Mucosa of descending colon (tissue), 3 donors: Measurements from ENCODE around the gene GHR. TPM values are rescaled to one million over a fixed set of nuclear protein-coding genes. Genes with fewer than 3 reads are reported as not detected.

Experiments
- ATAC-seq: fragments of 200-7000 bp; cut with Tn5 transposase; one replicate; pipeline ENCODE4 v1.9.1; 2020; ENCODE audit warnings: mild to moderate bottlenecking, moderate library complexity
- DNase-seq, 3 donors: peaks; one replicate each; pipeline ENCODE4 v3.0.0-alpha.2; 2020
- H3K36me3 ChIP-seq: fragments of 200-600 bp; one replicate; pipeline ENCODE4 v1.8.0; 2021; ENCODE audit warnings: low read depth, mild to moderate bottlenecking
- H3K4me1 ChIP-seq: fragments of 200-600 bp; one replicate; pipeline ENCODE4 v1.8.0; 2021; ENCODE audit warnings: low read depth, mild to moderate bottlenecking
- H3K4me3 ChIP-seq: fragments of 200-600 bp; one replicate; pipeline ENCODE4 v1.8.0; 2021; ENCODE audit warnings: mild to moderate bottlenecking
- H3K9me3 ChIP-seq: fragments of 200-600 bp; one replicate; pipeline ENCODE4 v1.8.0; 2021; ENCODE audit warnings: mild to moderate bottlenecking
- intact Hi-C, 2 donors: fragments of 100-400 bp; cut with DNase I in 1 of 2; cut with micrococcal nuclease in 1 of 2; formaldehyde crosslinking; loops; one replicate each; pipeline versions ENCODE4 v1.11.0 to v1.11.1; 2022; cut with DNase I, micrococcal nuclease
- long read RNA-seq, 2 donors: library from polyadenylated mRNA; unstranded; transcript quantifications; one replicate each; pipeline ENCODE4 v2.0.0, GENCODE V29; 2019 to 2021
- total RNA-seq, 3 donors: library from RNA; stranded (reverse); fragmentation: NEBNext Ultra II Directional in 2 of 3; extraction: Animal tissue kit (Norgen Biotek cat#: 25700) in 2 of 3; gene quantifications; one replicate each; pipeline versions ENCODE4 v1.2.1 to v1.2.4, GENCODE V29; 2021 to 2023
- TF ChIP-seq, protein P1 (sequence below): fragments of 200-600 bp; IDR thresholded peaks from one replicate; pipeline ENCODE4 v1.8.0; 2022; ENCODE audit warnings: antibody characterized with exemption, mild to moderate bottlenecking
- donor health status: DM: no; HTN: no; CAD: no; lungs with moderate emphysema.
- donor health status: DM: no; HTN: no; CAD: no.
- donor health status: DM: no; HTN: yes; CAD: no.

The GHR gene
- total RNA-seq, result 10 to 100 TPM in 1 of 3 donors, 1 to 10 TPM in 2; 8.7 to 10.3 (median 9.8) TPM
- long read RNA-seq, donor 1, partial matches to known transcripts, result 1 of 7 reads
- long read RNA-seq, donor 1, other reads (novel, unspliced or antisense), result 6 of 7 reads
- long read RNA-seq, donor 2, partial matches to known transcripts, result 0 of 1 reads
- long read RNA-seq, donor 2, other reads (novel, unspliced or antisense), result 1 of 1 reads

DNA sequence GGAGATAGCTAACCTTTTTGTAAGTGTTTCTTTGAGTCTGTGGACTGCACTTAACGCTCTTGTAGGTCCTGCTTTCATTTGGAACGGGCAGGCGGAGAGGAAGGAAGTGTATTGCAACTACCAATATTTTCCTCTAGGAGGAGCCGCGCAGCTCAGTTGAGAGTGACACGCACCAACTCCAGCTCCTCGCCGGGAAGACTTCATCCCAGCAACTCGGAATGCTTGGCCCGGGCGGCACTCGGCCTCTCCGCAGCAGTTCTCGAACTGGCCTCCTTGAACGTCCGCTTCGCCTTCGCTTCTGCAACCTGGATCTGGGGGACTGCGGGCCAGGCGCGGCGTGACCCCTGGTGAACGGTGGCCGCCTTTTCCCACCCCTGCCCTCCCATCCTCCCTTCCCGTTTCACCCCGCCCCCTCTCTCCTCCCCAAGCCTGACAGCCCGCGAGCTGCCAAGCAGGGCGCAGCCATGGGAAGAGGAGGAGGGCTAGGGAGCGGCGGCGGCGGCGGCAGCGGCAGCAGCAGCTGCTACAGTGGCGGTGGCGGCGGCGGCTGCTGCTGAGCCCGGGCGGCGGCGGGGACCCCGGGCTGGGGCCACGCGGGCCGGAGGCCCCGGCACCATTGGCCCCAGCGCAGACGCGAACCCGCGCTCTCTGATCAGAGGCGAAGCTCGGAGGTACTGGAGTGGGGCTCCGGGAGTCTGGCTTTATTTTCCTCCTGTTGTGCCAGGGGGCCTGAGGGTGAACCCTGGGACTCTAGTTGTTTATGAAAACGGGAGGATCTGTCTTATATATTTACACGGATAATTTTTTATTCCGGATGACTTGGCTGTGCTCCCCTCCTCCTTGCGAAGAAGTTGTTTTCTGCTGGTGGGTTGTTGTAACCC lies at the start of gene GHR:
Gene GHR (plus strand): TSS at position 155 of the 881 bp plus-strand sequence. CDS start 142,436 bp downstream, outside the sequence.
- ATAC-seq, result peak; percentile 96
- peak; percentile 80 to 84 (median 81) for DNase-seq
- TF ChIP-seq, protein P1, sequence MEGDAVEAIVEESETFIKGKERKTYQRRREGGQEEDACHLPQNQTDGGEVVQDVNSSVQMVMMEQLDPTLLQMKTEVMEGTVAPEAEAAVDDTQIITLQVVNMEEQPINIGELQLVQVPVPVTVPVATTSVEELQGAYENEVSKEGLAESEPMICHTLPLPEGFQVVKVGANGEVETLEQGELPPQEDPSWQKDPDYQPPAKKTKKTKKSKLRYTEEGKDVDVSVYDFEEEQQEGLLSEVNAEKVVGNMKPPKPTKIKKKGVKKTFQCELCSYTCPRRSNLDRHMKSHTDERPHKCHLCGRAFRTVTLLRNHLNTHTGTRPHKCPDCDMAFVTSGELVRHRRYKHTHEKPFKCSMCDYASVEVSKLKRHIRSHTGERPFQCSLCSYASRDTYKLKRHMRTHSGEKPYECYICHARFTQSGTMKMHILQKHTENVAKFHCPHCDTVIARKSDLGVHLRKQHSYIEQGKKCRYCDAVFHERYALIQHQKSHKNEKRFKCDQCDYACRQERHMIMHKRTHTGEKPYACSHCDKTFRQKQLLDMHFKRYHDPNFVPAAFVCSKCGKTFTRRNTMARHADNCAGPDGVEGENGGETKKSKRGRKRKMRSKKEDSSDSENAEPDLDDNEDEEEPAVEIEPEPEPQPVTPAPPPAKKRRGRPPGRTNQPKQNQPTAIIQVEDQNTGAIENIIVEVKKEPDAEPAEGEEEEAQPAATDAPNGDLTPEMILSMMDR, result peak; percentile 52
- intact Hi-C loops, result no loop called here
- H3K9me3 ChIP-seq, result no peaks in the 10 kb centered on the region
- H3K36me3 ChIP-seq, result no peaks in the 10 kb centered on the region
- H3K4me1 ChIP-seq, result no peaks in the 10 kb centered on the region
- H3K4me3 ChIP-seq, result peak within 1 kb of the TSS; percentile 42

DNA sequence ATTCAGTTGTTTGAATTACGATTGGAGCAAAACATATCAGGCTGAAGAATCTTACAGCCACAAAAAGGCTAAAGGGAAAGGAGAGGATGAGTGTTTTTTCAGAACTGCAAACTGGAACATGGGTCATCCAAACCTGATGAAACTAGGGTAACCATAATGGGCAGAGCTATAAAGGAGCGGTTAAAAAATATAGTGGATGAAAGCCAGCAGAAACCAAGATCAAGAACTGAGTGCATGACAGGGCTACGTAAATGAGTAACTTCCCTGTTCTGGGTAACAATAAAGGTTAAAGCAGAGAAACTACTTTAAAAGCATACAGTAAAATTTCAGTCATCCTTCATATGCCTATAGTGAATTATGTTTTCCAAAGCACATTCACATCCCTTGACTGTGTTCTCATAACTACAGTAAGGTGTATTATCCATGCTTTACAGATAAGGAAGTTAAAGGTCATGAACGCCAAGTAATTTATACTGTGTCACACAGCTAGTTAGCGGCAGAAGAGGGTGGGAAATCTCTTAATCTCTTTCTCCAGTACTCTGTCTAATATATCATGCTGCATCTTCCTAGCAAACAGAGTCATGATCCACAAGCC lies 48.5 kb upstream of the GHR start:
- Histone ChIP-seq H3K4me1 (peaks cover 5% of the 10 kb centered on the region), H3K36me3 (no peaks in the 10 kb centered on the region), H3K4me3 (no peak overlapping the region), H3K9me3 (no peaks in the 10 kb centered on the region)
- TF ChIP-seq, protein P1, result no peak
- ATAC-seq (peak; percentile 74), DNase-seq (no peak)
- intact Hi-C loops, result no loop called here

DNA sequence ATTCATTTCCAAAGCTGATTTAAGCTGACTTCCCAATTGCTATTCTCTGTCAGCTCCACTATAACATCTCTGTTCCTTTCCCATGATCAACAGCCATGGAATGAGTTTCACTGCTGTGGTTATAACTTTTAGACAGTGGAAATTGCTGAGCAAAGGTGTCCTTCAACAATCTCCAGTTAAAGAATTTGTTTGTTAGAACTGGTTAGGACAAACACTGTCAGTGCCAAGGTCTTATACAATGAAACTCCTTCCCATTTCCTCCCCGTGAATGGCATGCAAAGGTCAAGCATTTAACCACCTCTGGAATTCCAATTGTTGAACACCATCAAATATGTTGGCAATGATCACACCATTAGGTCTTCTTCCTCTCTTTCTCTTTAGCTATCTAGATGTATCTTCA lies 45.7 kb upstream of the GHR start:
- ATAC-seq, result peak; percentile 54
- intact Hi-C loops, result no loop called here
- Histone ChIP-seq H3K4me3 (no peak overlapping the region), H3K36me3 (no peaks in the 10 kb centered on the region), H3K4me1 (peaks cover 5% of the 10 kb centered on the region), H3K9me3 (no peaks in the 10 kb centered on the region)
- DNase-seq, result no peak
- TF ChIP-seq, protein P1, result no peak

DNA sequence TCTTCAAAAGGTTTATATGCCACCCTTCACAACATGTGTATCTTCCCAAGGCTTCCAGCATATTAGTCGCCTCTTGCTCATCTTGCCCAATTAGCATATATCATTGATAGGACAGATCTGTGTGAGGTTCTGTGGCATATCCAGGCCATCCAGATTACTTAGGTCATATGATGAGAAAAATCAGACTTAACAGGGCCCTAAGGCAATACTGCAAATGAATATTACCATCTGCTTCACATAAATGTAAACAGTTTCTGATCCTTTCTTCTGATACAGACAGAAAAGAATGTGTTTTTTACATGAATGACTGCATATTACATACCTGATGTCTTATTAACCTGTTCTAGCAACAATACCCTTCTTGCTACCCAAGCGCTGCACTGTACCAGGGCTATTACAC lies 41.3 kb upstream of the GHR start:
- TF ChIP-seq, protein P1, result no peak
- DNase-seq (no peak), ATAC-seq (no peak)
- intact Hi-C loops, result no loop called here
- no peaks in the 10 kb centered on the region for H3K36me3 ChIP-seq
- H3K4me1 ChIP-seq, result no peaks in the 10 kb centered on the region
- H3K4me3 ChIP-seq, result no peak overlapping the region
- no peaks in the 10 kb centered on the region for H3K9me3 ChIP-seq

DNA sequence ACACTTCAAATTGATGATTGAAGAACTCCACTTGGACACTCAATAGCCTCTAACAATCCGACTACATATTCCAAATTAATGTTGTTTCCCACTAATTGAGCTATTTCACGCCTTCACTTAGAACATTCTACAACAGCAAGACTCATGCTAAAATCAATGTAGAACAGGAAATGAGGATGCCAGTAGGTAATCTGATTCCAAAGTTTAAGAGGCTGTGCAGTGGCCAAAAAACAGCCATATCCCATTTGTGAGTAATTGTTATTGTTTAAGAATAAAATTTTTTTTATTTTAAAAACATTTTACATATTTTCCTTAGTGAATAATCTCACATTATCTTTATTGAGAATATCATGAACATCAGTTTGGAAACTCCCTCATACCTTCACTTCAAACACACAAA lies 35.7 kb upstream of the GHR start:
- Histone ChIP-seq H3K4me1 (no peaks in the 10 kb centered on the region), H3K36me3 (no peaks in the 10 kb centered on the region), H3K9me3 (peaks cover 2% of the 10 kb centered on the region), H3K4me3 (no peak overlapping the region)
- TF ChIP-seq, protein P1, result no peak
- no peak for DNase-seq
- intact Hi-C loops, result no loop called here
- no peak for ATAC-seq
